HepG2 (cell line): ENCODE data around the gene TRAF3. TPM values are rescaled to one million over a fixed set of nuclear protein-coding genes. Genes with fewer than 3 reads are reported as not detected.
A peak's percentile ranks its signal among the peaks of the same experiment; 100 is the strongest.

Source experiments
- CEBPG ChIP-seq: IDR thresholded peaks from 2 replicates; pipeline ENCODE4 v1.6.1; 2016
- CERS6 ChIP-seq: sonication (generic); formaldehyde crosslinking; IDR thresholded peaks from 2 replicates; pipeline ENCODE4 v1.5.0; 2020; ENCODE audit warnings: missing genetic modification reagents
- CSRNP1 ChIP-seq: sonication (generic); formaldehyde crosslinking; IDR thresholded peaks from 2 replicates; pipeline ENCODE4 v1.8.1; 2023; ENCODE audit warnings: mild to moderate bottlenecking, missing genetic modification reagents
- FIP1L1 ChIP-seq: fragments of 200-400 bp; formaldehyde crosslinking; IDR thresholded peaks from 2 replicates; pipeline ENCODE4 v1.6.1; 2018; ENCODE audit warnings: low read depth, mild to moderate bottlenecking, low read length, moderate library complexity, borderline replicate concordance; ENCODE audit not compliant: insufficient read depth
- FOXC1 ChIP-seq: sonication (generic); formaldehyde crosslinking; IDR thresholded peaks from 2 replicates; pipeline ENCODE4 v1.8.0; 2022; ENCODE audit warnings: mild to moderate bottlenecking, missing genetic modification reagents, borderline replicate concordance
- HMGXB4 ChIP-seq, 2 experiments: sonication (generic) in 1 of 2; formaldehyde crosslinking in 1 of 2; IDR thresholded peaks; 2 replicates each; pipeline versions ENCODE4 v1.4.0 to v1.6.1; 2018 to 2020; ENCODE audit warnings: missing genetic modification reagents in 2 of 2, borderline replicate concordance in 1 of 2, low read depth in 1 of 2, mild to moderate bottlenecking in 1 of 2, missing biosample characterization in 1 of 2
- HOMEZ ChIP-seq: IDR thresholded peaks from 2 replicates; pipeline ENCODE4 v1.6.1; 2016; ENCODE audit warnings: low read depth
- HOXA9 ChIP-seq: sonication (generic); formaldehyde crosslinking; IDR thresholded peaks from 2 replicates; pipeline ENCODE4 v1.8.1; 2022; ENCODE audit warnings: missing genetic modification reagents, mild to moderate bottlenecking, moderate library complexity, borderline replicate concordance
- MIXL1 ChIP-seq: IDR thresholded peaks from 2 replicates; pipeline ENCODE4 v1.6.1; 2016
- NR2F1 ChIP-seq, 2 experiments: fragments of 450-650 bp in 1 of 2; formaldehyde crosslinking in 1 of 2; IDR thresholded peaks; 2 replicates each; pipeline versions ENCODE4 v1.5.0 to v1.6.1; 2016 to 2020; ENCODE audit warnings: mild to moderate bottlenecking in 1 of 2, missing compliant biosample characterization in 1 of 2, missing genetic modification reagents in 1 of 2, moderate library complexity in 1 of 2
- NR2F2 ChIP-seq: IDR thresholded peaks from 2 replicates; pipeline ENCODE4 v1.6.1; 2012; ENCODE audit warnings: low read depth, inconsistent platforms, borderline replicate concordance
- NR2F6 ChIP-seq, 2 experiments: IDR thresholded peaks; 2 replicates each; pipeline ENCODE4 v1.6.1; 2016; ENCODE audit warnings: antibody characterized with exemption in 1 of 2, mild to moderate bottlenecking in 1 of 2
- RAD21 ChIP-seq: fragments of 450-650 bp; formaldehyde crosslinking; IDR thresholded peaks from 2 replicates; pipeline ENCODE4 v1.5.0; 2020; ENCODE audit warnings: mild to moderate bottlenecking
- RFXANK ChIP-seq: IDR thresholded peaks from 2 replicates; pipeline ENCODE4 v1.6.1; 2016
- SMAD3 ChIP-seq: sonication (generic); formaldehyde crosslinking; IDR thresholded peaks from 2 replicates; pipeline ENCODE4 v1.4.0; 2020; ENCODE audit warnings: missing genetic modification reagents
- ZMAT5 ChIP-seq: sonication (generic); formaldehyde crosslinking; IDR thresholded peaks from 2 replicates; pipeline ENCODE4 v1.5.0; 2020; ENCODE audit warnings: mild to moderate bottlenecking, low read depth, missing genetic modification reagents, borderline replicate concordance
- ZMYM4 ChIP-seq: sonication (generic); formaldehyde crosslinking; IDR thresholded peaks from 2 replicates; pipeline ENCODE4 v1.8.1; 2023; ENCODE audit warnings: mild to moderate bottlenecking, missing genetic modification reagents
- ZNF121 ChIP-seq: sonication (generic); formaldehyde crosslinking; IDR thresholded peaks from 2 replicates; pipeline ENCODE4 v1.5.0; 2020; ENCODE audit warnings: mild to moderate bottlenecking, missing genetic modification reagents
- ZNF138 ChIP-seq: sonication (generic); formaldehyde crosslinking; IDR thresholded peaks from 2 replicates; pipeline ENCODE4 v1.5.0; 2020; ENCODE audit warnings: mild to moderate bottlenecking, low read depth, missing genetic modification reagents
- ZNF253 ChIP-seq: sonication (generic); formaldehyde crosslinking; IDR thresholded peaks from 2 replicates; pipeline ENCODE4 v1.8.0; 2022; ENCODE audit warnings: mild to moderate bottlenecking, missing genetic modification reagents, borderline replicate concordance
- ZNF543 ChIP-seq: sonication (generic); formaldehyde crosslinking; IDR thresholded peaks from 2 replicates; pipeline ENCODE4 v1.4.0; 2020; ENCODE audit warnings: mild to moderate bottlenecking, missing genetic modification reagents
- ZSCAN30 ChIP-seq: sonication (generic); formaldehyde crosslinking; IDR thresholded peaks from 2 replicates; pipeline ENCODE4 v1.5.0; 2020; ENCODE audit warnings: mild to moderate bottlenecking, missing genetic modification reagents
- polyA plus RNA-seq, 8 experiments: library from polyadenylated mRNA; depleted of rRNA in 3 of 8; stranded (reverse) in 7 of 8; unstranded in 1 of 8; fragments of >200 nt; fragmentation: Illumina TruSeq in 4 of 8; extraction: Trizol in 4 of 8; gene quantifications; 2 replicates each; pipeline versions ENCODE4 v1.2.1 to v1.2.3, GENCODE V29; 2011 to 2016; ENCODE audit warnings: low read depth in 4 of 8, missing spikeins in 1 of 8, mixed read lengths in 1 of 8; ENCODE audit not compliant: insufficient read depth in 1 of 8
- total RNA-seq, 5 experiments: library from RNA; depleted of rRNA; stranded (reverse); fragments of >200 nt; fragmentation: Illumina TruSeq; extraction: Trizol; gene quantifications; 2 replicates each; pipeline ENCODE4 v1.2.3, GENCODE V29; 2016; ENCODE audit warnings: low read depth in 1 of 5

TRAF3 gene
- total and polyA plus RNA-seq, 2 of the 13 experiments (the other 11 are each of a cell fraction or from before 2014, with no cell fraction given): 6.9 to 12.2 TPM

GRCh38 chr14:102922490-102923200 is 145.4 kb downstream of the TRAF3 start, which contains the start of gene AMN (continued):
- TF ChIP-seq HMGXB4 (CRISPR knock-in tag; IDR thresholded peaks at IDR 0.05; ENCODE audit: borderline replicate concordance in 1 of 2, low read depth in 1 of 2) (peak; percentile 70 to 71; a peak in 3 of 4 replicates), NR2F6 (IDR thresholded peaks at IDR 0.05) (no peak), NR2F6 (CRISPR knock-in tag; IDR thresholded peaks at IDR 0.05) (peak; percentile 72), ZMAT5 (CRISPR knock-in tag) (no peak), ZNF543 (no peak; the same call in 1 of the 2 replicates), CSRNP1 (CRISPR knock-in tag) (no peak), HOMEZ (no peak), CERS6 (CRISPR knock-in tag) (no peak), NR2F2 (peak; percentile 36; the same call in 1 of the 2 replicates), ZSCAN30 (CRISPR knock-in tag) (no peak; the same call in 1 of the 2 replicates), NR2F1 (CRISPR knock-in tag; IDR thresholded peaks at IDR 0.05) (peak in 1 of 2 experiments; percentile 30; a peak in 1 of 4 replicates), RFXANK (CRISPR knock-in tag) (0 out of 2 replicates have a peak, but pooled peaks have one; percentile 56), MIXL1 (CRISPR knock-in tag) (peak; percentile 11; the same call in 1 of the 2 replicates), ZNF138 (CRISPR knock-in tag) (no peak; the same call in 1 of the 2 replicates), ZNF253 (CRISPR knock-in tag) (no peak), FOXC1 (CRISPR knock-in tag) (peak; percentile 63; the same call in 1 of the 2 replicates), FIP1L1 (no peak), SMAD3 (CRISPR knock-in tag) (no peak), CEBPG (CRISPR knock-in tag) (peak; percentile 24; the same call in 1 of the 2 replicates), ZMYM4 (CRISPR knock-in tag) (peak; percentile 88), ZNF121 (CRISPR knock-in tag) (no peak), HOXA9 (0 out of 2 replicates have a peak, but pooled peaks have one; percentile 52), RAD21 (peak; percentile 39; the same call in 1 of the 2 replicates)
